ENCODE results near the gene DIAPH1.

DIAPH1 gene

GRCh38 chr5:141476132-141476911 lies 142.5 kb downstream of the DIAPH1 start:
- DNase-seq = peak; percentile 4

GRCh38 chr5:141475625-141476131 lies 143.1 kb downstream of the DIAPH1 start, which contains the start of gene PCDHGC3:
Gene PCDHGC3 (plus strand): TSS chr5:141475966. CDS start chr5:141476117, 151 bp downstream.
- peak; percentile 63 for DNase-seq

GRCh38 chr5:141465351-141465750 lies 153.4 kb downstream of the DIAPH1 start:
- no peak for DNase-seq
